A549 (cell line): ENCODE measurements around the gene FOXE1. TPM values are rescaled to one million over a fixed set of nuclear protein-coding genes. Genes with fewer than 3 reads are reported as not detected.

Experiments used
- ATAC-seq, 2 experiments: fragments of 200-7000 bp in 1 of 2; fragments of >200 bp in 1 of 2; cut with Nextera tagmentation in 1 of 2; cut with Tn5 transposase in 1 of 2; 3 replicates each; pipeline versions ENCODE4 v1.8.0 to v1.9.1; 2018 to 2020; ENCODE audit warnings: mild to moderate bottlenecking in 1 of 2, moderate library complexity in 1 of 2
- CTCF ChIA-PET: fragments of 300-600 bp; sonication (Branson Sonifier 250); formaldehyde crosslinking; extraction: SDS; loops from one replicate; lab custom pipeline; 2021; ENCODE audit warnings: antibody characterized with exemption, inconsistent platforms; lab: Yijun Ruan, JAX
- POLR2A ChIA-PET: fragments of 350-600 bp; formaldehyde crosslinking; extraction: SDS; loops from one replicate; lab custom pipeline; 2021; ENCODE audit warnings: antibody characterized with exemption, inconsistent platforms; lab: Yijun Ruan, JAX
- DNase-seq, 2 experiments: peaks; one replicate each; pipeline versions ENCODE4 v3.0.0 to v3.0.0-alpha.2; 2011 to 2016; ENCODE audit warnings: low read depth in 1 of 2, low spot score in 1 of 2
- FAIRE-seq: peaks from 2 replicates; lab custom pipeline; 2011; peaks lifted over from hg19 to GRCh38; lab: Jason Lieb, UNC
- H3K27ac ChIP-seq, 2 experiments: fragments of >200 bp; sonication (Bioruptor Twin); formaldehyde crosslinking; 3 replicates each; pipeline ENCODE4 v1.5.1; 2016 to 2017
- H3K4me1 ChIP-seq: fragments of >200 bp; sonication (Bioruptor Twin); formaldehyde crosslinking; 3 replicates; pipeline ENCODE4 v1.6.1; 2016
- H3K4me2 ChIP-seq: fragments of >200 bp; sonication (Bioruptor Twin); formaldehyde crosslinking; 3 replicates; pipeline ENCODE4 v1.6.1; 2016
- H3K4me3 ChIP-seq: fragments of >200 bp; sonication (Bioruptor Twin); formaldehyde crosslinking; 3 replicates; pipeline ENCODE4 v1.5.1; 2016
- H3K9me3 ChIP-seq: fragments of >200 bp; sonication (Bioruptor Twin); formaldehyde crosslinking; 3 replicates; pipeline ENCODE4 v1.6.1; 2016
- CBX8 ChIP-seq: fragments of 200-600 bp; sonication (generic); IDR thresholded peaks from 2 replicates; pipeline ENCODE4 v1.6.1; 2016
- CHD2 ChIP-seq: fragments of 150-350 bp; IDR thresholded peaks from 2 replicates; pipeline ENCODE4 v1.6.1; 2014; ENCODE audit warnings: low read length; ENCODE audit not compliant: partially characterized antibody
- E2F6 ChIP-seq: IDR thresholded peaks from 2 replicates; pipeline ENCODE4 v1.6.1; 2012; ENCODE audit warnings: low read depth, borderline replicate concordance
- EHMT2 ChIP-seq: fragments of 200-600 bp; sonication (generic); IDR thresholded peaks from 2 replicates; pipeline ENCODE4 v1.6.1; 2016; ENCODE audit warnings: antibody characterized with exemption, low read depth, mild to moderate bottlenecking, moderate library complexity
- ESRRA ChIP-seq: fragments of 150-350 bp; IDR thresholded peaks from 2 replicates; pipeline ENCODE4 v1.6.1; 2014; ENCODE audit warnings: mild to moderate bottlenecking, low read length, borderline replicate concordance
- FOSB ChIP-seq: fragments of 250-450 bp; sonication (Bioruptor Pico); IDR thresholded peaks from 2 replicates; pipeline ENCODE4 v1.5.0; 2020; ENCODE audit warnings: mild to moderate bottlenecking, moderate library complexity
- FOXS1 ChIP-seq: fragments of 250-450 bp; sonication (Bioruptor Pico); IDR thresholded peaks from 2 replicates; pipeline ENCODE4 v1.5.0; 2020; ENCODE audit warnings: mild to moderate bottlenecking, moderate library complexity
- GATA3 ChIP-seq: IDR thresholded peaks from 2 replicates; pipeline ENCODE4 v1.6.1; 2012; ENCODE audit warnings: borderline replicate concordance
- HDAC2 ChIP-seq: fragments of 200-600 bp; sonication (generic); IDR thresholded peaks from 2 replicates; pipeline ENCODE4 v1.6.1; 2016
- HOXA7 ChIP-seq: fragments of 250-450 bp; sonication (Bioruptor Pico); IDR thresholded peaks from 2 replicates; pipeline ENCODE4 v1.5.0; 2020; ENCODE audit warnings: mild to moderate bottlenecking, moderate library complexity
- HOXB13 ChIP-seq: fragments of 250-450 bp; sonication (Bioruptor Pico); IDR thresholded peaks from 2 replicates; pipeline ENCODE4 v1.5.0; 2020; ENCODE audit warnings: low read depth, mild to moderate bottlenecking, moderate library complexity
- JUN ChIP-seq, 2 experiments: fragments of >200 bp; sonication (Bioruptor Twin); formaldehyde crosslinking; IDR thresholded peaks; 2 replicates in 1 of 2; 3 replicates in 1 of 2; pipeline ENCODE4 v1.6.1; 2016 to 2017
- KDM1A ChIP-seq: fragments of 200-600 bp; sonication (generic); IDR thresholded peaks from 2 replicates; pipeline ENCODE4 v1.6.1; 2016; ENCODE audit warnings: low read depth, mild to moderate bottlenecking
- KDM5A ChIP-seq: fragments of 200-600 bp; sonication (generic); IDR thresholded peaks from 2 replicates; pipeline ENCODE4 v1.6.1; 2016; ENCODE audit warnings: antibody characterized with exemption, mild to moderate bottlenecking
- MAX ChIP-seq: IDR thresholded peaks from 2 replicates; pipeline ENCODE4 v1.6.1; 2012
- MYC ChIP-seq: IDR thresholded peaks from 2 replicates; pipeline ENCODE4 v1.6.1; 2012; ENCODE audit warnings: mild to moderate bottlenecking, inconsistent platforms, low read length, improper control_type of control experiment, borderline replicate concordance
- NR3C1 ChIP-seq: fragments of >200 bp; sonication (Bioruptor Twin); formaldehyde crosslinking; IDR thresholded peaks from 3 replicates; pipeline ENCODE4 v1.6.1; 2017
- POLR2A ChIP-seq: IDR thresholded peaks from 2 replicates; pipeline ENCODE4 v1.6.1; 2012; ENCODE audit warnings: mild to moderate bottlenecking, low read length
- POLR2AphosphoS2 ChIP-seq: conservative IDR thresholded peaks from 2 replicates; pipeline ENCODE4 v1.6.1; 2012; ENCODE audit warnings: low read length, improper control_type of control experiment, inconsistent platforms
- RAD21 ChIP-seq, 2 experiments: fragments of >200 bp in 1 of 2; sonication (Bioruptor Twin) in 1 of 2; formaldehyde crosslinking in 1 of 2; IDR thresholded peaks in 1 of 2; conservative IDR thresholded peaks in 1 of 2; 2 replicates in 1 of 2; 3 replicates in 1 of 2; pipeline ENCODE4 v1.6.1; 2012 to 2018; ENCODE audit warnings: inconsistent platforms in 1 of 2
- RCOR1 ChIP-seq: fragments of 150-350 bp; IDR thresholded peaks from 2 replicates; pipeline ENCODE4 v1.6.1; 2014; ENCODE audit warnings: antibody characterized with exemption, low read length, low read depth
- REST ChIP-seq: fragments of 200-600 bp; sonication (generic); IDR thresholded peaks from 2 replicates; pipeline ENCODE4 v1.6.1; 2016; ENCODE audit warnings: antibody characterized with exemption, mild to moderate bottlenecking, moderate library complexity
- SMC3 ChIP-seq: fragments of >200 bp; sonication (Bioruptor Twin); formaldehyde crosslinking; IDR thresholded peaks from 3 replicates; pipeline ENCODE4 v1.6.1; 2018; ENCODE audit warnings: inconsistent platforms
- TFCP2L1 ChIP-seq: fragments of 250-450 bp; sonication (Bioruptor Pico); IDR thresholded peaks from 2 replicates; pipeline ENCODE4 v1.5.0; 2021; ENCODE audit warnings: mild to moderate bottlenecking
- TP53 ChIP-seq: fragments of 250-450 bp; sonication (Bioruptor Pico); IDR thresholded peaks from 2 replicates; pipeline ENCODE4 v1.5.0; 2021; ENCODE audit warnings: mild to moderate bottlenecking, moderate library complexity
- WGBS: methylation state at CpG from one replicate; pipeline ENCODE4 v1.1.6; 2017; ENCODE audit errors: missing lambda C conversion rate; 5-methylcytosine and 5-hydroxymethylcytosine counted together
- polyA plus RNA-seq, 4 experiments: library from polyadenylated mRNA; depleted of rRNA in 3 of 4; stranded (reverse); fragments of >200 nt; fragmentation: RNase III in 1 of 4; extraction: RNeasy Plus Mini Kit Qiagen cat#74134 plus additional on column Dnase treatment in 1 of 4; gene quantifications; 2 replicates in 3 of 4; 3 replicates in 1 of 4; pipeline ENCODE4 v1.2.3, GENCODE V29; 2011 to 2017
- TF ChIP-seq, protein P1 (sequence below): fragments of >200 bp; sonication (Bioruptor Twin); formaldehyde crosslinking; IDR thresholded peaks from 3 replicates; pipeline ENCODE4 v1.6.1; 2016
- TF ChIP-seq, protein P2 (sequence below): fragments of >200 bp; sonication (Bioruptor Twin); formaldehyde crosslinking; IDR thresholded peaks from 3 replicates; pipeline ENCODE4 v1.5.1; 2016

Gene FOXE1
- polyA plus RNA-seq, 2 of the 4 experiments (the other 2 are of a cell fraction), result 5.5 to 6.3 TPM

DNA sequence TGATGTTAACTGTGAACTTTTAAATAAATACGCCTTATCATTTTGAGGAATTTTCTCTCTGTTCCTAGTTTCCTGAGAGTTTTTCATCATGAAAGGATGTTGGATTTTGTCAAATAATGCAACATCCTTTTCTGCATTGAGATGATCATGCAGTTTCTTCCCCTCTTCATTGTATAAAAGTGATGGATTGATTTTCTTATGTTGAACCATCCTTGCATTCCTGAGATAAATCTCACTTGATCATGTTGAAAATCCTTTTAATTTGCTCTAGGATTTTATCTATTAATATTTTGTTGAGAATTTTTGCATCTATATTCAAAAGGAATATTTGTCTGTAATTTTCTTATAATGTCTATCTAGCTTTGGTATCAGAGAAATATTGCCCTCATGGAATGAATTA is 13.3 kb downstream of the FOXE1 start:
- Histone ChIP-seq H3K4me3 (no peak overlapping the region), H3K4me2 (no peak overlapping the region), H3K9me3 (peaks cover 23% of the 10 kb centered on the region), H3K4me1 (no peaks in the 10 kb centered on the region)
- no peak for FAIRE-seq
- POLR2A ChIA-PET, result no interaction called here
- no peak for DNase-seq
- ATAC-seq, result no peak
- TF ChIP-seq, protein P1, sequence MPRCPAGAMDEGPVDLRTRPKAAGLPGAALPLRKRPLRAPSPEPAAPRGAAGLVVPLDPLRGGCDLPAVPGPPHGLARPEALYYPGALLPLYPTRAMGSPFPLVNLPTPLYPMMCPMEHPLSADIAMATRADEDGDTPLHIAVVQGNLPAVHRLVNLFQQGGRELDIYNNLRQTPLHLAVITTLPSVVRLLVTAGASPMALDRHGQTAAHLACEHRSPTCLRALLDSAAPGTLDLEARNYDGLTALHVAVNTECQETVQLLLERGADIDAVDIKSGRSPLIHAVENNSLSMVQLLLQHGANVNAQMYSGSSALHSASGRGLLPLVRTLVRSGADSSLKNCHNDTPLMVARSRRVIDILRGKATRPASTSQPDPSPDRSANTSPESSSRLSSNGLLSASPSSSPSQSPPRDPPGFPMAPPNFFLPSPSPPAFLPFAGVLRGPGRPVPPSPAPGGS, result no peak
- TF ChIP-seq SMC3, result no peak
- TF ChIP-seq CHD2, result no peak
- no peak for TF ChIP-seq RCOR1
- TF ChIP-seq FOXS1 (CRISPR knock-in tag), result no peak
- no peak for TF ChIP-seq RAD21 (conservative IDR thresholded peaks at IDR 0.05 in 1 of 2, IDR thresholded peaks at IDR 0.05 in 1 of 2)
- no peak for TF ChIP-seq HDAC2
- no peak for TF ChIP-seq ESRRA
- no peak for TF ChIP-seq MAX
- no peak for TF ChIP-seq GATA3
- TF ChIP-seq JUN (IDR thresholded peaks at IDR 0.05), result no peak
- no peak for TF ChIP-seq HOXB13 (CRISPR knock-in tag)
- TF ChIP-seq, all 56 proteins: peak for 0
- no peak overlapping the region for H3K27ac ChIP-seq
- CTCF ChIA-PET, result interaction anchor here (1.6 kb wide), 1 partner anchor 13 kb away, joined by 6 read pairs; no protein-coding TSS in a partner anchor
- 86% methylated on average over 1 of the region's 1 CpG for WGBS

GRCh38 chr9:97866848-97867247 is 13.8 kb downstream of the FOXE1 start:
- POLR2A ChIA-PET, result no interaction called here
- TF ChIP-seq KDM1A, result no peak
- TF ChIP-seq, all 56 proteins: peak for 0
- Histone ChIP-seq H3K9me3 (peaks cover 23% of the 10 kb centered on the region), H3K27ac (no peak overlapping the region), H3K4me1 (no peaks in the 10 kb centered on the region), H3K4me2 (no peak overlapping the region), H3K4me3 (no peak overlapping the region)
- CTCF ChIA-PET, result interaction anchor here (0.6 to 1.6 kb wide), 4 partner anchors 9 to 35 kb away, joined by 3 to 6 read pairs (median 3); no protein-coding TSS in a partner anchor
- FAIRE-seq (no peak), ATAC-seq (no peak), DNase-seq (no peak)

DNA sequence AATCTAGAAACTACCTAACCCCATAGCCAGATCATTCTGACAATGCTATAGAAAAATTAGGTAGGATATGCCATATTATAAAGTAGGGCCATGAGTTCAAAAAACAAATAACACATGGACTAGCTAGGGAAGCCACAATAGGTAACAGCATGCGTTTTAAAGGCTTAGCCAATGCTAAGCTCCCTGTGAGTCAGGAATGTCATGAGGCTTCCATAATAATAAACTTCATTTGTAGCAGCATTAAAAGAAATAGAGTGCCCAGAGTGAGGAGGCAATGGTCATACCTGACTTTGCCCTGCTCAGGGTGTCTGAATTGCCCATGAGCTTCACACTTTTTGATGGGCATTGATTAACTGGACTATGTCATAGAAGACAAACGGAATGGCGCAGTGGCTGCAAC is 15.8 kb downstream of the FOXE1 start:
- no peak for ATAC-seq
- TF ChIP-seq TFCP2L1 (CRISPR knock-in tag) (no peak), NR3C1 (no peak), CBX8 (no peak), CHD2 (no peak), POLR2AphosphoS2 (no peak), MYC (no peak), E2F6 (no peak), FOSB (no peak), POLR2A (no peak), TP53 (no peak), HOXA7 (CRISPR knock-in tag) (no peak), REST (no peak), EHMT2 (no peak), RCOR1 (no peak), KDM5A (no peak)
- TF ChIP-seq, protein P1, result no peak
- TF ChIP-seq, protein P2, sequence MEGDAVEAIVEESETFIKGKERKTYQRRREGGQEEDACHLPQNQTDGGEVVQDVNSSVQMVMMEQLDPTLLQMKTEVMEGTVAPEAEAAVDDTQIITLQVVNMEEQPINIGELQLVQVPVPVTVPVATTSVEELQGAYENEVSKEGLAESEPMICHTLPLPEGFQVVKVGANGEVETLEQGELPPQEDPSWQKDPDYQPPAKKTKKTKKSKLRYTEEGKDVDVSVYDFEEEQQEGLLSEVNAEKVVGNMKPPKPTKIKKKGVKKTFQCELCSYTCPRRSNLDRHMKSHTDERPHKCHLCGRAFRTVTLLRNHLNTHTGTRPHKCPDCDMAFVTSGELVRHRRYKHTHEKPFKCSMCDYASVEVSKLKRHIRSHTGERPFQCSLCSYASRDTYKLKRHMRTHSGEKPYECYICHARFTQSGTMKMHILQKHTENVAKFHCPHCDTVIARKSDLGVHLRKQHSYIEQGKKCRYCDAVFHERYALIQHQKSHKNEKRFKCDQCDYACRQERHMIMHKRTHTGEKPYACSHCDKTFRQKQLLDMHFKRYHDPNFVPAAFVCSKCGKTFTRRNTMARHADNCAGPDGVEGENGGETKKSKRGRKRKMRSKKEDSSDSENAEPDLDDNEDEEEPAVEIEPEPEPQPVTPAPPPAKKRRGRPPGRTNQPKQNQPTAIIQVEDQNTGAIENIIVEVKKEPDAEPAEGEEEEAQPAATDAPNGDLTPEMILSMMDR, result no peak
- TF ChIP-seq, all 56 proteins: peak for 0
- whole genome bisulfite sequencing, result 84% methylated on average over 3 of the region's 3 CpGs
- no peak overlapping the region for H3K27ac ChIP-seq
- ChIA-PET POLR2A (no interaction called here), CTCF (interaction anchor here (0.8 to 2.1 kb wide), 5 partner anchors 9 to 34 kb away, joined by 3 to 14 read pairs (median 4); no protein-coding TSS in a partner anchor)
- H3K4me3 ChIP-seq, result no peak overlapping the region
- no peak overlapping the region for H3K4me2 ChIP-seq
- H3K4me1 ChIP-seq, result peaks cover 4% of the 10 kb centered on the region; the same call in 1 of the 3 replicates
- FAIRE-seq, result no peak
- H3K9me3 ChIP-seq, result peaks cover 23% of the 10 kb centered on the region
- no peak for DNase-seq
